ENCODE measurements around the gene CAMK1G. TPM values are rescaled to one million over a fixed set of nuclear protein-coding genes. Genes with fewer than 3 reads are reported as not detected.

The CAMK1G gene
- polyA plus RNA-seq, 1 donor from 2014 or later, result 3.0 TPM

DNA sequence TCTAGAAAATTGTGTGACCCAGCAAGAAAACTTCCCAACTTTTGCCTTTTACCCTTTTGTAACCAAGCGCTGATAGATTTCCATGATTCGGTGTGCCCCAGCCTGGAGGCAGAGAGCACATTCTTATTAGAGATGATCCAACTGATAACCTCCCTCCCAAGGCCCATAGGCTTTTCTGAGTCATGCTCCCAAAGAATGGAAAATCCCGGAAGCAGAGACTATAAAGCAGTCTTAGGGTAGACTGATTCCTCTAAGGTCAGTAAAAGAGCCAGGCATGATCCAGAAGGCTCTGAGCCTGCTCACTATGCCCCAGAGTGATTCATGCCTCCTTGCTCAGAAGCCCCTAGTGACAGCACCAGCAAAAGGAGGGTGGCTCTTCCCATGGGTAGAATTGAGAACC lies 4.3 kb downstream of the CAMK1G start:
- no peak overlapping the region for H3K4me3 ChIP-seq (ENCODE audit: low read length)
- H3K4me2 ChIP-seq (ENCODE audit: low read length), result no peak overlapping the region
- H4K20me1 ChIP-seq (ENCODE audit: insufficient read depth), result no peaks in the 10 kb centered on the region
- no peaks in the 10 kb centered on the region for H3K79me2 ChIP-seq (replicated peaks; ENCODE audit: insufficient read depth, low read length)
- H3K9me3 ChIP-seq (ENCODE audit: low read length), result no peaks in the 10 kb centered on the region
- H3K27me3 ChIP-seq (ENCODE audit: insufficient read depth, low read depth, low read length), result no peaks in the 10 kb centered on the region
- TF ChIP-seq, protein P1, sequence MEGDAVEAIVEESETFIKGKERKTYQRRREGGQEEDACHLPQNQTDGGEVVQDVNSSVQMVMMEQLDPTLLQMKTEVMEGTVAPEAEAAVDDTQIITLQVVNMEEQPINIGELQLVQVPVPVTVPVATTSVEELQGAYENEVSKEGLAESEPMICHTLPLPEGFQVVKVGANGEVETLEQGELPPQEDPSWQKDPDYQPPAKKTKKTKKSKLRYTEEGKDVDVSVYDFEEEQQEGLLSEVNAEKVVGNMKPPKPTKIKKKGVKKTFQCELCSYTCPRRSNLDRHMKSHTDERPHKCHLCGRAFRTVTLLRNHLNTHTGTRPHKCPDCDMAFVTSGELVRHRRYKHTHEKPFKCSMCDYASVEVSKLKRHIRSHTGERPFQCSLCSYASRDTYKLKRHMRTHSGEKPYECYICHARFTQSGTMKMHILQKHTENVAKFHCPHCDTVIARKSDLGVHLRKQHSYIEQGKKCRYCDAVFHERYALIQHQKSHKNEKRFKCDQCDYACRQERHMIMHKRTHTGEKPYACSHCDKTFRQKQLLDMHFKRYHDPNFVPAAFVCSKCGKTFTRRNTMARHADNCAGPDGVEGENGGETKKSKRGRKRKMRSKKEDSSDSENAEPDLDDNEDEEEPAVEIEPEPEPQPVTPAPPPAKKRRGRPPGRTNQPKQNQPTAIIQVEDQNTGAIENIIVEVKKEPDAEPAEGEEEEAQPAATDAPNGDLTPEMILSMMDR (IDR thresholded peaks at IDR 0.05; ENCODE audit: poor library complexity, severe bottlenecking), result no peak
- no peak for TF ChIP-seq EP300 (conservative IDR thresholded peaks at IDR 0.05; ENCODE audit: poor library complexity, severe bottlenecking)
- no peak for TF ChIP-seq MXI1 (conservative IDR thresholded peaks at IDR 0.05; ENCODE audit: poor library complexity, severe bottlenecking)
- TF ChIP-seq POLR2AphosphoS5 (IDR thresholded peaks at IDR 0.05), result no peak
- TF ChIP-seq, protein P2, sequence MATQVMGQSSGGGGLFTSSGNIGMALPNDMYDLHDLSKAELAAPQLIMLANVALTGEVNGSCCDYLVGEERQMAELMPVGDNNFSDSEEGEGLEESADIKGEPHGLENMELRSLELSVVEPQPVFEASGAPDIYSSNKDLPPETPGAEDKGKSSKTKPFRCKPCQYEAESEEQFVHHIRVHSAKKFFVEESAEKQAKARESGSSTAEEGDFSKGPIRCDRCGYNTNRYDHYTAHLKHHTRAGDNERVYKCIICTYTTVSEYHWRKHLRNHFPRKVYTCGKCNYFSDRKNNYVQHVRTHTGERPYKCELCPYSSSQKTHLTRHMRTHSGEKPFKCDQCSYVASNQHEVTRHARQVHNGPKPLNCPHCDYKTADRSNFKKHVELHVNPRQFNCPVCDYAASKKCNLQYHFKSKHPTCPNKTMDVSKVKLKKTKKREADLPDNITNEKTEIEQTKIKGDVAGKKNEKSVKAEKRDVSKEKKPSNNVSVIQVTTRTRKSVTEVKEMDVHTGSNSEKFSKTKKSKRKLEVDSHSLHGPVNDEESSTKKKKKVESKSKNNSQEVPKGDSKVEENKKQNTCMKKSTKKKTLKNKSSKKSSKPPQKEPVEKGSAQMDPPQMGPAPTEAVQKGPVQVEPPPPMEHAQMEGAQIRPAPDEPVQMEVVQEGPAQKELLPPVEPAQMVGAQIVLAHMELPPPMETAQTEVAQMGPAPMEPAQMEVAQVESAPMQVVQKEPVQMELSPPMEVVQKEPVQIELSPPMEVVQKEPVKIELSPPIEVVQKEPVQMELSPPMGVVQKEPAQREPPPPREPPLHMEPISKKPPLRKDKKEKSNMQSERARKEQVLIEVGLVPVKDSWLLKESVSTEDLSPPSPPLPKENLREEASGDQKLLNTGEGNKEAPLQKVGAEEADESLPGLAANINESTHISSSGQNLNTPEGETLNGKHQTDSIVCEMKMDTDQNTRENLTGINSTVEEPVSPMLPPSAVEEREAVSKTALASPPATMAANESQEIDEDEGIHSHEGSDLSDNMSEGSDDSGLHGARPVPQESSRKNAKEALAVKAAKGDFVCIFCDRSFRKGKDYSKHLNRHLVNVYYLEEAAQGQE (IDR thresholded peaks at IDR 0.05; ENCODE audit: borderline replicate concordance), result no peak
- TF ChIP-seq TAF1 (IDR thresholded peaks at IDR 0.05; ENCODE audit: low read depth), result no peak
- no peak for TF ChIP-seq EZH2 (IDR thresholded peaks at IDR 0.05; ENCODE audit: borderline replicate concordance, insufficient read depth, low read length, poor library complexity, severe bottlenecking)
- no peak for TF ChIP-seq SMC3 (conservative IDR thresholded peaks at IDR 0.05; ENCODE audit: poor library complexity)
- no peak for TF ChIP-seq RAD21 (conservative IDR thresholded peaks at IDR 0.05)
- no peaks in the 10 kb centered on the region for H3F3A ChIP-seq (ENCODE audit: insufficient read depth, low read length, poor library complexity, severe bottlenecking)
- no peaks in the 10 kb centered on the region for H3K36me3 ChIP-seq (ENCODE audit: insufficient read depth, low read length)
- H3K27ac ChIP-seq (ENCODE audit: low read length), result no peak overlapping the region
- H3K9me2 ChIP-seq (ENCODE audit: insufficient read depth, low read length), result no peaks in the 10 kb centered on the region
- no peak overlapping the region for H3K9ac ChIP-seq (ENCODE audit: low read length)
- no peak overlapping the region for H2AFZ ChIP-seq (ENCODE audit: low read depth, low read length)

DNA sequence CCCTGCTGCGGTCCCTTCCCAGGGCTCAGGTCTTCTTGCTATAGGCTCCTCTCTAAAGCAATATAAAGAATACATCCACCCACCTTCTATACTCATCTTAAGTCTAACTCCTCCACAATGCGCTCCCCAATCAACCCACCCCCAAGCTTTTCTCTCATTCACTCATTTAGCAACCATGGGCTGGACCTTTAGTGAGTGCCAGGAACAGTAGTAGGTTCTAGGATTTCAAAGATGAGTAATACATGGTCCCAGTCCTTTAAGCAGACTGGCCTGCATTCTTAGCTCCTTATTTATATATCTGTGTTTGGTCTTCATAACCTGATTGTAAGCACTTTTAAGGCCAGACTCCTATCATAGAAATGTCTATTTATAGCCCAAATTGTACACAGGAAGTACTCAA lies 5.9 kb downstream of the CAMK1G start:
- H3K9me3 ChIP-seq (ENCODE audit: low read length), result no peaks in the 10 kb centered on the region
- H3K9me2 ChIP-seq (ENCODE audit: insufficient read depth, low read length), result no peaks in the 10 kb centered on the region
- H3K9ac ChIP-seq (ENCODE audit: low read length), result no peak overlapping the region
- H3K79me2 ChIP-seq (replicated peaks; ENCODE audit: insufficient read depth, low read length), result no peaks in the 10 kb centered on the region
- TF ChIP-seq RAD21 (conservative IDR thresholded peaks at IDR 0.05), result no peak
- no peak for TF ChIP-seq MXI1 (conservative IDR thresholded peaks at IDR 0.05; ENCODE audit: poor library complexity, severe bottlenecking)
- no peak for TF ChIP-seq POLR2AphosphoS5 (IDR thresholded peaks at IDR 0.05)
- no peak for TF ChIP-seq SMC3 (conservative IDR thresholded peaks at IDR 0.05; ENCODE audit: poor library complexity)
- TF ChIP-seq TAF1 (IDR thresholded peaks at IDR 0.05; ENCODE audit: low read depth), result no peak
- TF ChIP-seq, protein P1 (IDR thresholded peaks at IDR 0.05; ENCODE audit: poor library complexity, severe bottlenecking), result no peak
- no peak for TF ChIP-seq EP300 (conservative IDR thresholded peaks at IDR 0.05; ENCODE audit: poor library complexity, severe bottlenecking)
- TF ChIP-seq, protein P2 (IDR thresholded peaks at IDR 0.05; ENCODE audit: borderline replicate concordance), result no peak
- no peak for TF ChIP-seq EZH2 (IDR thresholded peaks at IDR 0.05; ENCODE audit: borderline replicate concordance, insufficient read depth, low read length, poor library complexity, severe bottlenecking)
- no peak overlapping the region for H3K4me3 ChIP-seq (ENCODE audit: low read length)
- H3K36me3 ChIP-seq (ENCODE audit: insufficient read depth, low read length), result no peaks in the 10 kb centered on the region
- no peaks in the 10 kb centered on the region for H4K20me1 ChIP-seq (ENCODE audit: insufficient read depth)
- no peak overlapping the region for H3K4me2 ChIP-seq (ENCODE audit: low read length)
- no peaks in the 10 kb centered on the region for H3F3A ChIP-seq (ENCODE audit: insufficient read depth, low read length, poor library complexity, severe bottlenecking)
- H3K27me3 ChIP-seq (ENCODE audit: insufficient read depth, low read depth, low read length), result no peaks in the 10 kb centered on the region
- H2AFZ ChIP-seq (ENCODE audit: low read depth, low read length), result no peak overlapping the region
- no peak overlapping the region for H3K27ac ChIP-seq (ENCODE audit: low read length)
